GM19240 (cell line): ENCODE data around the gene UBXN2A.
"Not testable (repeated sequence)": the region's sequence is repeated elsewhere in the genome, so short reads cannot be mapped to it uniquely, and the experiment has no call there.

Experiments used
- DNase-seq: peaks from one replicate; pipeline ENCODE4 v3.0.0; 2011; ENCODE audit warnings: low spot score; ENCODE audit not compliant: insufficient read length

The UBXN2A gene

GRCh38 chr2:24043133-24043532 lies 102.9 kb downstream of the UBXN2A start:
- not testable (repeated sequence) for DNase-seq

DNA sequence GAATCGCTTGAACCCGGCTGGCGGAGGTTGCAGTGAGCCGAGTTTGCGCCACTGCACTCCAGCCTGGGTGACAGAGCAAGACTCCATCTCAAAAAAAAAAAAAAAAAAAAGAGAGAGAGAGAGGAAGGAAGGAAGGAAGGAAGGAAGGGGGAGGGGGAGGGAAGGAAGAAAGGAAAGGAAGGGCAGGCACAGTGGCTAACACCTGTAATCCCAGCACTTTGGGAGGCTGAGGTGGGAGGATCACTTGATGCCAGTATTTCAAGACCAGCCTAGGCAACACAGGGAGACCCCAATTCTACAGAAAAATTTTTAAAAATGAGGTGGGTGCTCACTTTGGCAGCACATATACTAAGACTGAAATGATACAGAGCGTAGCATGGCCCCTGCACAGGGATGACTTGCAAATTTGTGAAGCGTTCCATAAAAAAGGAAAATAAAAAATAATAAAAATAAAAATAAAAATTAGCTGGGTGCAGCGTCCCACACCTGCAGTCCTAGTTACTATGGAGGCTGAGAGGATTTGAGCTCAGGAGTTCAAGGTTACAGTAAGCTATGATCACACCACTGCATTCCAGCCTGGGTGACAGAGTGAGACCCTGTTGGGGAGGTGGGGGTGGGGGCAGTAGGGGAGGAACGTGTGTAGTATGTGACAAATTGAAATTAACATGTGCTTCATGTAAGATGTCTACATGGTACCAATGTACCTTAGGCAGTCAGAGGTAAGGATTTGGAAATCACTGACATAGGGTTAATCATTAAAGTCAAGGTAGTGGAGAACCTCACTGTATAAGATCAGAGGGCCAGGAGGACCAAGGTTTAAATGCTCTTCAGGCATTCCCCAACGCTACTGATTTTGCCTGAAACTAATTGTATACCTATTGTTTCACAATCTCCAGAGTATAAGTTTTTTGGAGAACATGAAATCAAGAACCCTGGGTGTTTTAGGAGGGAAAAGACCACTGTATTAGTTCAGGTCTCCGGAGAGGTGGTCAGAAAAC lies 105.5 kb downstream of the UBXN2A start:
- DNase-seq = no peak

GRCh38 chr2:24046599-24046929 lies 106.3 kb downstream of the UBXN2A start:
- no peak for DNase-seq

DNA sequence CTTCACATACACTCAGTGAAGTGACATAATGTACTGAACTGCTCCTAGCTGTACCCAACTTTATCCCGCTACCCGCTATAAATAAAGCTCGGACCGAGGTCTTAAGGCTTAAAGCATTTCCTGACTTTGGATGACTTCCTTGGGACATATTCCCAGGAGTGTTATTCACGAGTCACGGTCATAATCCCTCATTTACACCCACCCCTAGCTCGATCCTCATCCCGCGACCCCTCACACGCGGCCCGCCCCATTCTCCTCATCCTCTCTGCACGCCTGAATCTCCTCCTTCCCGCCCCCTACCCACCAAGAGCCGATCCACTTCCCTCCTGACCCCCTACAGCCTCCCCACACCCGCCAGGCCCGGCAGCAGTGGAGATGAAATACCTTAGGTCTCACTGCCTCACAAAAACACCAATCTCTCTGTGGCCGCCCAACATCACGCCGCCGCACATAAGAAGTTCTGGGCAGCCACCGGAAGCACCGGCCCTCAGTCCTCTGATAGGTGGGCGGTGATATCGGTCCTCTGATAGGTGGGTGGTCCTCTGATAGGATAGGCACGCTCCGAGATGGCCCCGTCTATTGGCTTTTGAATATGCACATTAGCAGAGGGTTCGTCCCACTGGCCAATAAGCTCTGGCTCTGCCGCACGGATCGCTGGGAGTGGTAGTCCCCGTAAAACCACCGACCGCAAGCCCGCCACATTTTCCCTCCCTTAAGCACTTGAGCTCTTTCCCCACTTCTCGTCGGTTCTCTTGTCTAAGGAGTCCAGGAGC lies 106.9 kb downstream of the UBXN2A start, which contains the start of gene WDCP:
Gene WDCP (minus strand): TSS at position 462 of the 773 bp plus-strand sequence. CDS start 7,897 bp downstream, outside the sequence.
- DNase-seq = peak; percentile 81

GRCh38 chr2:24047703-24048033 lies 107.4 kb downstream of the UBXN2A start:
- DNase-seq = no peak

GRCh38 chr2:24048769-24049484 lies 108.7 kb downstream of the UBXN2A start:
- no peak for DNase-seq

GRCh38 chr2:24049485-24050021 lies 109.3 kb downstream of the UBXN2A start, which contains the start of gene FKBP1B:
Gene FKBP1B (plus strand): TSS chr2:24049741. CDS start chr2:24049850, 109 bp downstream.
- DNase-seq = no peak

DNA sequence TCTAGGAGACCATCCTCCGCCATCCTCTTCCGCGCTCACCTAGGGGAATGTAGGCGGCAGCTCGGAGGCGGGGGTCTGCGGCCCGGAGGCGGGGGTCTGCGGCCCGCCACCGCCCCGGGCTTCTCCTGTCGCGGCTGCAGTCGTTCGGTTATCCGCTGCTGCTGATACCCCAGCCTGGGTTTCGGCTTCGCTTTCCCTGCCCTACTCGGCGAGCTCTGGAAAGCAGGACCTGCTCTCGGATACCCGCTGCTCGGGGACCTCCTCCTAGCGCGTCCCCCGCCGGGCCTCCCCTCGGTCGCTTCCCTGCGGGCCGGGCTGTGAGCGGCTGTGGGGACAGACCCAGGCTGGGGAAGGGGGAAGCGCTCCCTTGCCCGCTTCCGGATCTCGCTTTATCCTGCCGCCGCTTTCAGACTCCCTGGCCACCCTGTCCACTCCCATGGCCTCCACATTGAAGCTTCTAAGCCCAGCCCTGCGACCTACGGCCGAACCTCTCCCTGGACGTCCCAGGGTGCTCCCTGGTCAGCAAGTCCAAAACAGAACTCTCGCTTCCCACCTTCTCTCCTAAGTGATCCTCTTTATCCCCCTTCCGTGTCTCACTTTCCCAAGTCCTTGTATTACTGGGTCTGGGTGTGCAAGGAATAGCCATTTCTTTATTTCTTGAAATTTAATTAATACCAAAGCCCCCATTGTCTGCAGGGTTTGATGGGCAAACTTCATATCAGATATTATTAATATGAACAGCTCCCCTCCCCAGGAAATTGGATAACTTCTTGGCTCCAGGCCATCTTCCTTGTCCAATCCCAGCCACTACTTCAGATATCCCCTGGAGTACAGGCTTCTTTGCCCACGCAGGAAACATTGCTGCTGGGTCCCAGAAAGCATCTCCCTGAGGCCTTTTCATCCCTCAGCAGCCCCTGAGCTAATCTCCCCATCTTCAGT lies 110.0 kb downstream of the UBXN2A start:
- no peak for DNase-seq

DNA sequence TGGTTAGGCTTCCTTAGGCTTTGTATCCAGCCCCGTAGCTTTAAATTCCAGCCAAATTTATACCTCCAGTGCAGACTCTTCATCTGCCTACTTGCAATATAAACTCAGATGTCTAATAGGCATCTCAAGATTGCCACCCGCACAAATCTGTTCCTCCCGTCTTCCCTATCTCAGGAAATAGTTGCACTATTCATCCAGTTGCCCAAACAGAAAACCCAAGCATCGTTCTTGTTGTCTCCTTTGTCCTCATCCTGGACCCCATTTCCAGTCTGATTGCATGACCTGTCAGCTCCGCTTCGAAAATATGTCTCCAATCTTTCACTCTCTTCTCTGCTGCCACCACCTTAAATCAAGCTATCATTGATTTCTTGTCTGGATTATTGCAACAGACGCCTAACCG lies 111.6 kb downstream of the UBXN2A start:
- no peak for DNase-seq

DNA sequence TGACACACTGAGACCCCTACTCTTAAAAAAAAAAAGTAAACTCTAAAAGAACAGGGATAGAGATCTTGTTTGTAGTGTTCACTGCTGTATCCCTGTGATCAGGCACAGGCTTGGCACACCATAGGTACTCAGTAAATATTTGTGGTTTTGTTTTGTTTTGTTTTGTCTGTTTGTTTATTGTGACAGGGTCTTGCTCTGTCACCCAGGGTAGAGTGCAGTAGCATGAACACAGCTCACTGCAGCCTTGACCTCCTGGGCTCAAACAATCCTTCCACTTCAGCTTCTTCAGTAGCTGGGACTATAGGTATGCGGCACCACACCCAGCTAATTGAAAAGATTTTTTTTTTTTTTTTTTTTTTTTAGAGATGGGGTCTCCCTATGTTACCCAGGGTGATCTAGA lies 112.7 kb downstream of the UBXN2A start:
- no peak for DNase-seq
